NCI-H128 (cell line): ENCODE data around the gene CELF3.
A peak's percentile ranks its signal among the peaks of the same experiment; 100 is the strongest.
"Not testable (repeated sequence)": the region's sequence is repeated elsewhere in the genome, so short reads cannot be mapped to it uniquely, and the experiment has no call there.

Experiments
- DNase-seq: peaks from one replicate; lab custom pipeline; 2025; ENCODE audit not compliant: unreplicated experiment; lab: John Stamatoyannopoulos, UW

Gene CELF3

GRCh38 chr1:151704246-151704645, 12.4 kb downstream of the CELF3 start:
- DNase-seq, result no peak

GRCh38 chr1:151703813-151704212, 12.8 kb downstream of the CELF3 start:
- DNase-seq, result no peak

- DNase-seq, result no peak
Observed at GRCh38 chr1:151702936-151703335, 13.7 kb downstream of the CELF3 start.

- no peak for DNase-seq
Observed at GRCh38 chr1:151701515-151701914, 15.1 kb downstream of the CELF3 start.

- DNase-seq, result peak; percentile 26
Observed at GRCh38 chr1:151693057-151693651, 23.4 kb downstream of the CELF3 start.

- DNase-seq, result no peak
Observed at GRCh38 chr1:151692226-151692625, 24.4 kb downstream of the CELF3 start.

- no peak for DNase-seq
Observed at GRCh38 chr1:151689494-151689893, 27.1 kb downstream of the CELF3 start.

- no peak for DNase-seq
Observed at GRCh38 chr1:151686561-151686960, 30.0 kb downstream of the CELF3 start.

GRCh38 chr1:151684128-151684527, 32.5 kb downstream of the CELF3 start:
- no peak for DNase-seq

- DNase-seq, result not testable (repeated sequence)
Observed at GRCh38 chr1:151682901-151683300, 33.7 kb downstream of the CELF3 start.

- no peak for DNase-seq
Observed at GRCh38 chr1:151681923-151682322, 34.7 kb downstream of the CELF3 start.

GRCh38 chr1:151680826-151681225, 35.8 kb downstream of the CELF3 start:
- no peak for DNase-seq

- DNase-seq, result no peak
Observed at GRCh38 chr1:151680391-151680790, 36.2 kb downstream of the CELF3 start.

- DNase-seq, result no peak
Observed at GRCh38 chr1:151673407-151673806, 43.2 kb downstream of the CELF3 start.

GRCh38 chr1:151670036-151670675, 46.4 kb downstream of the CELF3 start:
- not testable (repeated sequence) for DNase-seq

- DNase-seq, result no peak
Observed at GRCh38 chr1:151668090-151668489, 48.5 kb downstream of the CELF3 start.

GRCh38 chr1:151661751-151662150, 54.9 kb downstream of the CELF3 start:
- no peak for DNase-seq

- no peak for DNase-seq
Observed at GRCh38 chr1:151655371-151655770, 61.2 kb downstream of the CELF3 start.

GRCh38 chr1:151653397-151653796, 63.2 kb downstream of the CELF3 start:
- DNase-seq, result no peak
